Choroid plexus epithelial cell (primary cell): ENCODE measurements around the gene ANKRD53.
"Not testable (repeated sequence)": the region's sequence is repeated elsewhere in the genome, so short reads cannot be mapped to it uniquely, and the experiment has no call there.

Experiments used
- DNase-seq: peaks from one replicate; pipeline ENCODE4 v3.0.0-alpha.2; 2010; ENCODE audit warnings: low read depth
- H3K4me3 ChIP-seq: 2 replicates; pipeline ENCODE4 v1.5.1; 2011; ENCODE audit warnings: low read depth, mild to moderate bottlenecking, control low read depth, low read length, moderate library complexity
- CTCF ChIP-seq: conservative IDR thresholded peaks from 2 replicates; pipeline ENCODE4 v1.5.1; 2011; ENCODE audit warnings: low read depth, mild to moderate bottlenecking, control low read depth, inconsistent platforms, low read length, moderate library complexity

ANKRD53 gene

DNA sequence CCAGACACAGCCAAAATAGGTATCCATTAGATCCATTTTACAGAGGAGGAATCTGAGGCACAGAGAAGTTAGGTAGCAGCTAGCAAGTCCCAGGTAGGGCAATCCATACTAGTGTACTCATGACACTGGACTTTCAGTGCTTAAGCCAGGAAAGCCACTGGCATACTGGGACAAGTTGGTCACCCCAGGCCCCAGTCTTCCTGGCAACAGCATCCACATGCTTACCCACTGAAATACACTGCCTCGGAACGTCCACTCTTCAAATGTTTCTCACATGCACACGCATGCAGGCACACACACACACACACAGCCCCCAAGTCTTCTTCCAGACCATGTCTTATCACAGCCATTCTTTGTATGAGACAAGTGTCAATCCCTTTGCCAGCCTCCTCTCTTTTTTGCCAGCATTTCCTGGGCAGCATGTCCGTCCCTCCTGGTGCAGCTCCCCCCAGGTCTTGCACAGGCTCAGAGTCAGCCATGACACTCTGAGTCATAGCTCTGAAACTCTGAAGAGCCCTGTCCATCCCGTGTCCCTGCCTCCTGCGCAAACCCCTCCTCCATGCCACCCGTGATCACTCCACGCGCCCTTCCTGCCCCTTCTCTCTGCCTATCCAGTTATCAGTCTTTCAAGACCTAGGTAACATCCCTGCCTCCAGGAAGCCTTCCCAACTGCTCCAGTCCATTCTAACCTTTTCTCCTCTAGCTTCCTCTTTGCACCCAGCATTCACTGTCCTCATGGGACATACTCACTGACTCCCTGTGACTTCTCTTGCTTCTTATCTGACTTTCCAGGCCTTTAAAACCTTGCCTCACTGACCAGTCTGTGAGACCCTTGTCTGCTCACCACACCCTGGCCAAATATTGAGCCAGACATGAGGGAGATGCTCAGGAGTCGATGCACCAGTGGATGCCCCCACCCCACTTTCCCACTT lies 27.1 kb downstream of the ANKRD53 start:
- TF ChIP-seq CTCF = no peak
- no peak for DNase-seq
- H3K4me3 ChIP-seq = no peak overlapping the region

DNA sequence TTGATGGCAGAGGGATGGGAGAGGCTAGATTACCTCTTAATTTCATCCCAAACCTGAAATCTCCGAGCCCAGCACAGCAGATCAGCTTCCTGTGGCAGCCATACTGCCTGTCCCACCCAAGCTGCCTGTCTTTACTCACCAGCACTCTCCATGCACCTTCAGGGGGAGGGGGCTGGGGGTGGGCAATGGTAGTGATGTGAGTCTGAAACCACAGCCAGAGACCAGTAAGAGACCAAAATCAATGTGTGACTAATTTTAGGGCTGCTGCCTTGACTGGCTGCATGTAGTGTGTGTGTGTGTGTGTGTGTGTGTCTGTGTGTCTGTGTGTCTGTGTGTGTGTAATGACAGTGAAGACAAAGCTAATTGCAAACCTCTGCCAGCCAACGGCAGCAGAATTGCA lies 27.9 kb downstream of the ANKRD53 start:
- no peak for TF ChIP-seq CTCF
- DNase-seq = no peak
- no peak overlapping the region for H3K4me3 ChIP-seq

DNA sequence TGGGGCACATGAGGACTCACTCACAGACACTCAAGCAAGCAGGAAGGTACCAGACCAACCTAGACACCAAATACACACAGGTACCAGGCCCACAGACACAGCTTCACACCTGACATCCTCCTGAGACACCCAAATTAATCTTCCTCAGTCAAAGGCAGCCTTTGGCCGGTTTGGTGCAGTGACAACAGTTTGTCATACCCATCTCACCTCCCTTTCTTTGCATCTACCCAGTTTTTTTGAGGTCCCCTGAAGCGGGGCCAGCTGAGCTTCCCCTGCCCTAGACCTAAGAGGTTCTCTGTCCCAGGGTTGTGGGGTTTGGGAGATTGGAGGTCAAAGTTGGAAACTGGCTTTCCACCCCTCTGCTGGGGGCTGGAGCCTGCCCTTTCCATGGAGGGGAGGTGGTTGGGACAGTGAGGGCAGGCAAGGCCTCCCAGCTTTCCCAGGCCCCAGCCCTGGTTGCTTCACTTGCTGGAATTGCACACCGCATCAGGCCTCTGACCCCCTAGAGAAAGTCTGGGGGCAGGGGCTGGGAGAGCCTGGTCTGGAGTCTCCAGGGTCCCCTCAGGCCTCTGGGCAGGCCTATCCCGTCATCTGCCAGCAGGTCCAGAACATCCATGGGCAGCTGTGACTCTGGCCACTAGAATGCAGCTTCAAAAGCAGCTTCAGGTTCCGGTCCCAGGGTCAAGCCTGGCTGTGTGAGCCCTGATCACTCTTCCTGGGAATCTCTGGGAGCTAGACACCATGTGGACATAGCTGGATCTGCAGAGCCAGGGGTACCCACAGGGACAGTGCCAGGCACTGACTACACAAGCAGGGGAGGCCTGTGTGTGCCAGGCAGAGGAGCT lies 28.7 kb downstream of the ANKRD53 start:
- no peak for DNase-seq
- no peak for TF ChIP-seq CTCF
- no peak overlapping the region for H3K4me3 ChIP-seq

- DNase-seq = no peak
- H3K4me3 ChIP-seq = no peak overlapping the region
- TF ChIP-seq CTCF = no peak
Observed at GRCh38 chr2:71008342-71008741, 29.9 kb downstream of the ANKRD53 start.

DNA sequence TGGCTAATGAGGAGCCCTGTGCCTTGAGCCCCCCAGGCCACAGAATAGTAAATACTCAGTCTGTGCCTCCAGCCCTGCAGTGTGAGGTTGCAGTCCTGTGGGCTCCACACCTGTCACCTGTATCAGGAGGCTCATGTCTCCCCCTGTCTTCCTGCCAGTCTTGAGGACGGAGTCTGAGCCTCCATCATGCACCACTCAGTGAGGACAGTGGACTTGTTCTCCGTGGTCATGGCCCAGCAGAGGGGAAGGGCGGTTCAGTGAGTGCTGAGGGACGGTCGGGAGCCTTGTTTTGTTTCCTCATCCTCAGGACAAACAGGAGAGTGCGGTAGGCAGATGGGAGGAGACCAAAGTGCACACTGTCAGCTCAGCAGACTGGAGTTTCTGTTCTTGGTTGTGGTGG lies 33.4 kb downstream of the ANKRD53 start:
- not testable (repeated sequence) for DNase-seq, H3K4me3 ChIP-seq

DNA sequence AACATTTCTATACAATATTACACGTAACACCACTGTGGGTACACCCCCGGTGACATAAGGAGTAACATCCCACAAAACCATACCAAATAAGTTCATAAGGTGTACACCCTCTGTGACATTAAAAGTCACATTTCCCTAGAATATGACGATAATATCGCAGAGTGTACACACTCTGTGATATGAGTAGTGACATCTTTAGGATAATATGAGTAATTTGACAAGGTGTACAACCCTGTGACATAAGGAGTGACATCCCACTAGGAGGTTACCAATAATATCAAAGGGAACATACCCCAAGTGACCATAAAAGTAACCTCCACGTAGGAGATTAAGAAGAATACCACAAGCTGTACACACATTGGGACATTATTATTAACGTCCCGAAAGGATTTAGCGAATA lies 40.2 kb downstream of the ANKRD53 start:
- no peak overlapping the region for H3K4me3 ChIP-seq
- no peak for TF ChIP-seq CTCF
- no peak for DNase-seq

GRCh38 chr2:71019989-71020388 lies 41.6 kb downstream of the ANKRD53 start:
- H3K4me3 ChIP-seq, DNase-seq: not testable (repeated sequence)

DNA sequence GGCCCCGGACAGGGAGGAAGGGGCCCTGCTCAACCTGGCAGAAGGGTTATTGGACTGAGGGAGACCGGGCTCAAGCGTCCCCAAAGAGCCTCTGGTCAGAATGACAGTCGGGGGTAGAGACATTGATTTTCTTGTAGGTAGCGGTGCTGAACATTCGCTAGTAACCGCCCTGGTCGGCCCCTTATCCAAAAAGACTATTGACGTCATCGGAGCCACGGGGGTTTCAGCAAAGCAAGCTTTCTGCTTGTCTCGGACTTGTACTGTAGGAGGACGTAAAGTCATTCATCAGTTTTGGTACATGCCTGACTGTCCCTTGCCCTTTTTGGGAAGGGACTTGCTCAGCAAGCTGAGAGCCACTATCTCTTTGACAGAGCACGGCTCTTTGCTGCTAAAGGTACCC lies 43.0 kb downstream of the ANKRD53 start:
- DNase-seq, H3K4me3 ChIP-seq: not testable (repeated sequence)
